K562 (cell line): ENCODE measurements around the gene CDS1. TPM values are rescaled to one million over a fixed set of nuclear protein-coding genes. Genes with fewer than 3 reads are reported as not detected.

Experiments
- ATAC-seq: fragments of 200-7000 bp; cut with Tn5 transposase; 3 replicates; pipeline ENCODE4 v1.9.1; 2020; ENCODE audit warnings: moderate library complexity
- BruUV-seq: library from RNA; stranded (reverse); fragments of 400-500 nt; replicated peaks from 2 replicates; lab custom pipeline; 2021; lab: Mats Ljungman, UMichigan
- CTCF ChIA-PET: fragments of 300-600 bp; formaldehyde crosslinking; extraction: SDS; loops from one replicate; lab custom pipeline; 2021; ENCODE audit warnings: low intra/inter-chr PET ratio; lab: Yijun Ruan, JAX
- POLR2A ChIA-PET: fragments of 300-600, 350-650 bp; sonication (Branson Sonifier 250); formaldehyde crosslinking; extraction: SDS; loops from one replicate; lab custom pipeline; 2021; ENCODE audit warnings: antibody characterized with exemption, inconsistent platforms; lab: Yijun Ruan, JAX
- DNase-seq, 4 experiments: peaks; one replicate each; pipeline versions ENCODE4 v3.0.0 to v3.0.0-alpha.2; 2011 to 2018; ENCODE audit warnings: low spot score in 3 of 4, mixed read lengths in 3 of 4; ENCODE audit errors: extremely low read depth in 1 of 4
- FAIRE-seq: peaks from 2 replicates; lab custom pipeline; 2011; peaks lifted over from hg19 to GRCh38; lab: Jason Lieb, UNC
- H2AFZ ChIP-seq: 2 replicates; pipeline ENCODE4 v1.6.0; 2011; ENCODE audit warnings: low read depth, low read length, control low read depth, inconsistent platforms
- H3K27ac ChIP-seq: fragments of 200-600 bp; 3 replicates; pipeline ENCODE4 v1.8.0; 2011; ENCODE audit warnings: low read depth, mild to moderate bottlenecking, control low read depth, inconsistent platforms, low read length, moderate library complexity, mixed read lengths; ENCODE audit errors: extremely low read depth
- H3K27me3 ChIP-seq, 2 experiments: fragments of 300-600 bp in 1 of 2; 2 replicates in 1 of 2; 3 replicates in 1 of 2; pipeline versions ENCODE4 v1.6.0 to v1.8.0; 2011; ENCODE audit warnings: inconsistent platforms in 2 of 2, low read length in 2 of 2, mild to moderate bottlenecking in 1 of 2, mixed read lengths in 1 of 2, moderate library complexity in 1 of 2; ENCODE audit not compliant: control insufficient read depth in 2 of 2, insufficient read depth in 2 of 2
- H3K36me3 ChIP-seq: fragments of 300-600 bp; 3 replicates; pipeline ENCODE4 v1.8.0; 2011; ENCODE audit warnings: mild to moderate bottlenecking, low read length, inconsistent platforms; ENCODE audit not compliant: control insufficient read depth, insufficient read depth
- H3K4me1 ChIP-seq, 2 experiments: fragments of 200-600 bp in 1 of 2; replicated peaks in 1 of 2; 2 replicates in 1 of 2; 3 replicates in 1 of 2; pipeline versions ENCODE4 v1.5.1 to v1.8.0; 2011; ENCODE audit warnings: inconsistent platforms in 2 of 2, low read length in 2 of 2, mild to moderate bottlenecking in 1 of 2, mixed read lengths in 1 of 2, moderate library complexity in 1 of 2; ENCODE audit not compliant: control insufficient read depth in 2 of 2, insufficient read depth in 2 of 2
- H3K4me2 ChIP-seq: 2 replicates; pipeline ENCODE4 v1.6.1; 2011; ENCODE audit warnings: low read length, control low read depth, inconsistent platforms, mixed read lengths; ENCODE audit not compliant: insufficient read depth
- H3K4me3 ChIP-seq: fragments of 200-600 bp; sonication (generic), shearing (Covaris generic); 2 replicates; pipeline ENCODE4 v1.5.1; 2016; ENCODE audit warnings: control low read depth, inconsistent platforms
- H3K79me2 ChIP-seq: fragments of 200-600 bp; 3 replicates; pipeline ENCODE4 v1.8.0; 2011; ENCODE audit warnings: low read length, inconsistent platforms; ENCODE audit not compliant: control insufficient read depth, insufficient read depth
- H3K9ac ChIP-seq, 2 experiments: 2 replicates each; pipeline versions ENCODE4 v1.6.0 to v1.6.1; 2011; ENCODE audit warnings: low read depth in 2 of 2, low read length in 2 of 2, control low read depth in 1 of 2, inconsistent platforms in 1 of 2, mild to moderate bottlenecking in 1 of 2, mixed read lengths in 1 of 2; ENCODE audit not compliant: insufficient read depth in 1 of 2
- H3K9me1 ChIP-seq: one replicate; pipeline ENCODE4 v1.6.0; 2011; ENCODE audit warnings: inconsistent platforms, mild to moderate bottlenecking, low read length, moderate library complexity; ENCODE audit not compliant: control insufficient read depth, insufficient read depth
- H3K9me3 ChIP-seq: replicated peaks from 2 replicates; pipeline ENCODE4 v1.5.1; 2011; ENCODE audit warnings: low read depth, low read length, inconsistent platforms; ENCODE audit not compliant: control insufficient read depth, insufficient read depth
- H4K20me1 ChIP-seq: replicated peaks from 2 replicates; pipeline ENCODE4 v1.6.1; 2011; ENCODE audit warnings: low read length, inconsistent platforms, mixed read lengths; ENCODE audit not compliant: control insufficient read depth, insufficient read depth
- CHAMP1 ChIP-seq: fragments of 450-650 bp; IDR thresholded peaks from 2 replicates; pipeline ENCODE4 v1.6.1; 2016; ENCODE audit warnings: mild to moderate bottlenecking
- HDAC2 ChIP-seq: fragments of 450-650 bp; IDR thresholded peaks from 2 replicates; pipeline ENCODE4 v1.6.1; 2016; ENCODE audit warnings: mild to moderate bottlenecking
- HMGXB4 ChIP-seq: sonication (generic); formaldehyde crosslinking; IDR thresholded peaks from 2 replicates; pipeline ENCODE4 v1.8.1; 2023; ENCODE audit warnings: mild to moderate bottlenecking, missing genetic modification reagents
- ILK ChIP-seq: fragments of 450-650 bp; IDR thresholded peaks from 2 replicates; pipeline ENCODE4 v1.6.1; 2016; ENCODE audit warnings: missing genetic modification characterization, low read depth, mild to moderate bottlenecking, missing compliant biosample characterization, moderate library complexity, borderline replicate concordance
- NCOR1 ChIP-seq: fragments of 450-650 bp; IDR thresholded peaks from 2 replicates; pipeline ENCODE4 v1.6.1; 2016; ENCODE audit warnings: mild to moderate bottlenecking, moderate library complexity
- SRSF7 ChIP-seq: fragments of 200-400 bp; formaldehyde crosslinking; optimal IDR thresholded peaks from 2 replicates; pipeline ENCODE3; 2017; ENCODE audit warnings: mild to moderate bottlenecking, low read depth, low read length
- TBL1XR1 ChIP-seq, 2 experiments: IDR thresholded peaks; 2 replicates each; pipeline ENCODE4 v1.6.1; 2012; ENCODE audit warnings: improper control_type of control experiment in 2 of 2, low read length in 2 of 2, mild to moderate bottlenecking in 1 of 2
- ZNF175 ChIP-seq: fragments of 200-800 bp; sonication (Bioruptor generic); IDR thresholded peaks from 2 replicates; pipeline ENCODE4 v1.6.1; 2016; ENCODE audit warnings: low read depth, mild to moderate bottlenecking, missing genetic modification characterization, missing compliant biosample characterization
- ZNF449 ChIP-seq: fragments of 250-450 bp; sonication (Bioruptor Pico); IDR thresholded peaks from 2 replicates; pipeline ENCODE4 v1.8.0; 2022; ENCODE audit warnings: moderate library complexity, mild to moderate bottlenecking, inconsistent platforms
- WGBS: fragments of 100-300 bp; shearing (Covaris generic); methylation state at CpG from one replicate; pipeline ENCODE4 v1.1.6; 2016; ENCODE audit warnings: low coverage, mixed read lengths; ENCODE audit not compliant: insufficient coverage; ENCODE audit errors: missing lambda C conversion rate; 5-methylcytosine and 5-hydroxymethylcytosine counted together
- in situ Hi-C: fragments of 300-500 bp; cut with MboI; formaldehyde crosslinking; loops from 4 replicates; pipeline ENCODE4 v1.15.0; 2018; ENCODE audit warnings: inconsistent platforms, mixed read lengths
- intact Hi-C: fragments of 100-400 bp; cut with micrococcal nuclease; formaldehyde crosslinking; loops from 2 replicates; pipeline ENCODE4 v1.14.2; 2022
- polyA plus RNA-seq, 8 experiments: library from polyadenylated mRNA; depleted of rRNA in 4 of 8; stranded (reverse) in 5 of 8; unstranded in 3 of 8; fragments of >200 nt; fragmentation: Nextera tagmentation in 2 of 8; fragmentation: Illumina TruSeq in 1 of 8; extraction: Ambion mirVana in 2 of 8; extraction: Trizol in 1 of 8; gene quantifications; 2 replicates each; pipeline versions ENCODE4 v1.2.1 to v1.2.3, GENCODE V29; 2011 to 2014; ENCODE audit warnings: inconsistent platforms in 1 of 8, missing spikeins in 1 of 8
- total RNA-seq, 7 experiments: library from RNA; depleted of rRNA in 6 of 7; stranded (reverse); fragments of >200 nt in 6 of 7; fragmentation: Illumina TruSeq in 2 of 7; extraction: Trizol in 2 of 7; gene quantifications; 2 replicates each; pipeline versions ENCODE4 v1.2.1 to v1.2.3, GENCODE V29; 2011 to 2021; ENCODE audit warnings: low replicate concordance in 1 of 7
- TF ChIP-seq, protein P1 (sequence below): sonication (generic); formaldehyde crosslinking; IDR thresholded peaks from 2 replicates; pipeline ENCODE4 v1.8.1; 2023; ENCODE audit warnings: mild to moderate bottlenecking, missing genetic modification reagents, moderate library complexity

CDS1 gene
- total and polyA plus RNA-seq, 9 of the 15 experiments (the other 6 are each of a cell fraction or from before 2014, with no cell fraction given), result 0.04 to 0.42 (median 0.15) TPM

DNA sequence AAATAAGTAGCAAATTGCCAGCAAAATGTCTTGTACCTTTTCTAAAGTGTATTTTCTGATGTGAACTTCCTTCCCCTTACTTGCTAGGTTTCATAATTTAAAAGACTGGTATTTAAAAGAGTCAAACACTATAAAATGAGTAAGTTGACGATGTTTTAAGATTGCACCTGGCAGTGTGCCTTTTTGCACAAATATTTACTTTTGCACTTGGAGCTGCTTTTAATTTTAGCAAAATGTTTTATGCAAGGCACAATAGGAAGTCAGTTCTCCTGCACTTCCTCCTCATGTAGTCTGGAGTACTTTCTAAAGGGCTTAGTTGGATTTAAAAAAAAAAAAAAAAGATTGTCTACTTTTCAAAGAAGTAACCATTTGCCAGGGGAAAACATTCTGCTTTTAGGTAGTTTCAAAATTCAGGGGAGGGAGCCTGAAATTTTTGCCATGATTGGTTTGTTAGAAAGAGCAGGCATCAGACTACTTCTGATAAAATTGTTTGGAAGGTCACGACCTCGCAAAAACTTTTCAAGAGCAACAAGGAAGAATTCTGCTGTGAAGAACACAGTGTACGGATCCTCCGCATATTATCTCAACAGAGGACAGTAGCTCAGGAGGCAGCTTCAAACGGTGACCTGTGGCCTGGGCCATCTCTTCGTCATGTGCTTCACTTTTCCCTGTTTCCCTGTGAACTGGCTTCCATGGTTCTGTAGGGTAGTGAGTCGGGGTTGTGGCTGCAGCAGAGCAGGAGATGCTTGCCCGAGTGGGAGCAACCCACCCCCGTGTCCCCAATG is 66.1 kb downstream of the CDS1 start:
- FAIRE-seq (no peak), ATAC-seq (no peak), DNase-seq (no peak)
- 4% methylated on average over 10 of the region's 10 CpGs for WGBS
- BruUV-seq, result no TSS peak
- Histone ChIP-seq H4K20me1 (no peaks in the 10 kb centered on the region), H3K9me3 (no peaks in the 10 kb centered on the region), H3K27me3 (peaks cover 0 to 4% of the 10 kb centered on the region in 2 experiments; a peak in 1 of 5 replicates), H3K79me2 (no peaks in the 10 kb centered on the region), H3K27ac (no peak overlapping the region), H3K4me1 (no peaks in the 10 kb centered on the region), H2AFZ (no peak overlapping the region), H3K9ac (no peak overlapping the region), H3K36me3 (no peaks in the 10 kb centered on the region), H3K9me1 (no peaks in the 10 kb centered on the region), H3K4me3 (no peak overlapping the region), H3K4me2 (no peak overlapping the region)
- in situ Hi-C loops (no loop called here), intact Hi-C loops (no loop called here)
- ChIA-PET CTCF (no interaction called here), POLR2A (interaction anchor here (0.8 kb wide), 1 partner anchor 8 kb away, joined by 3 read pairs; no protein-coding TSS in a partner anchor)
- TF ChIP-seq ZNF175 (CRISPR knock-in tag), result no peak
- TF ChIP-seq SRSF7, result no peak
- TF ChIP-seq, protein P1, sequence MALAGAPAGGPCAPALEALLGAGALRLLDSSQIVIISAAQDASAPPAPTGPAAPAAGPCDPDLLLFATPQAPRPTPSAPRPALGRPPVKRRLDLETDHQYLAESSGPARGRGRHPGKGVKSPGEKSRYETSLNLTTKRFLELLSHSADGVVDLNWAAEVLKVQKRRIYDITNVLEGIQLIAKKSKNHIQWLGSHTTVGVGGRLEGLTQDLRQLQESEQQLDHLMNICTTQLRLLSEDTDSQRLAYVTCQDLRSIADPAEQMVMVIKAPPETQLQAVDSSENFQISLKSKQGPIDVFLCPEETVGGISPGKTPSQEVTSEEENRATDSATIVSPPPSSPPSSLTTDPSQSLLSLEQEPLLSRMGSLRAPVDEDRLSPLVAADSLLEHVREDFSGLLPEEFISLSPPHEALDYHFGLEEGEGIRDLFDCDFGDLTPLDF (CRISPR knock-in tag), result no peak
- no peak for TF ChIP-seq ILK (tag)
- TF ChIP-seq HDAC2, result no peak
- TF ChIP-seq ZNF449 (CRISPR knock-in tag), result no peak
- no peak for TF ChIP-seq TBL1XR1 (IDR thresholded peaks at IDR 0.05; ENCODE audit: low read length in 2 of 2)
- no peak for TF ChIP-seq HMGXB4 (CRISPR knock-in tag)
- TF ChIP-seq CHAMP1, result no peak
- no peak for TF ChIP-seq NCOR1
